ENCODE results near the gene FNTB.

The FNTB gene
- long read RNA-seq, transcript FNTB-201 (12 exons, 2,834 nt): major isoform, 40 of 45 reads
- long read RNA-seq, partial matches to known transcripts: 1 of 45 reads
- long read RNA-seq, other reads (novel, unspliced or antisense): 4 of 45 reads

- peak within 1 kb of the TSS; percentile 78 for H3K27ac ChIP-seq (replicated peaks)
- no peak for TF ChIP-seq GABPA (IDR thresholded peaks at IDR 0.05; ENCODE audit: low read depth)
- peak; percentile 53 for TF ChIP-seq CTCF (IDR thresholded peaks at IDR 0.05; ENCODE audit: insufficient read depth, low read length)
- peak; percentile 56 for TF ChIP-seq POLR2AphosphoS5 (IDR thresholded peaks at IDR 0.05; ENCODE audit: low read depth)
- no peak for TF ChIP-seq REST (IDR thresholded peaks at IDR 0.05; ENCODE audit: insufficient replicate concordance, low read depth)
- H3K4me3 ChIP-seq (replicated peaks; ENCODE audit: insufficient read depth, low read length): peak within 1 kb of the TSS; percentile 54
- no peaks in the 10 kb centered on the region for H3K27me3 ChIP-seq (ENCODE audit: insufficient read depth, poor library complexity, severe bottlenecking)
- peak; percentile 81 to 91 for DNase-seq (ENCODE audit: low read depth in 1 of 2, low spot score in 1 of 2)
Observed at GRCh38 chr14:64986648-64987437, at the start of gene FNTB. FNTB (plus strand) TSS chr14:64986895; CDS start chr14:64986954, 59 bp downstream.

GRCh38 chr14:64937171-64937820 lies 49.4 kb upstream of the FNTB start:
- Histone ChIP-seq H3K27me3 (ENCODE audit: insufficient read depth, poor library complexity, severe bottlenecking) (no peaks in the 10 kb centered on the region), H3K4me3 (replicated peaks; ENCODE audit: insufficient read depth, low read length) (no peak overlapping the region), H3K27ac (replicated peaks) (no peak overlapping the region)
- no peak for DNase-seq (ENCODE audit: low read depth in 1 of 2, low spot score in 1 of 2)
- TF ChIP-seq POLR2AphosphoS5 (IDR thresholded peaks at IDR 0.05; ENCODE audit: low read depth) (no peak), CTCF (IDR thresholded peaks at IDR 0.05; ENCODE audit: insufficient read depth, low read length) (no peak), GABPA (IDR thresholded peaks at IDR 0.05; ENCODE audit: low read depth) (no peak), REST (IDR thresholded peaks at IDR 0.05; ENCODE audit: insufficient replicate concordance, low read depth) (no peak), SPI1 (IDR thresholded peaks at IDR 0.05; ENCODE audit: borderline replicate concordance, low read depth) (no peak)

GRCh38 chr14:64937821-64938193 lies 48.9 kb upstream of the FNTB start:
- no peaks in the 10 kb centered on the region for H3K27me3 ChIP-seq (ENCODE audit: insufficient read depth, poor library complexity, severe bottlenecking)
- no peak for DNase-seq (ENCODE audit: low read depth in 1 of 2, low spot score in 1 of 2)
- TF ChIP-seq REST (IDR thresholded peaks at IDR 0.05; ENCODE audit: insufficient replicate concordance, low read depth) (no peak), SPI1 (IDR thresholded peaks at IDR 0.05; ENCODE audit: borderline replicate concordance, low read depth) (no peak), CTCF (IDR thresholded peaks at IDR 0.05; ENCODE audit: insufficient read depth, low read length) (no peak), POLR2AphosphoS5 (IDR thresholded peaks at IDR 0.05; ENCODE audit: low read depth) (no peak), GABPA (IDR thresholded peaks at IDR 0.05; ENCODE audit: low read depth) (no peak)
- H3K27ac ChIP-seq (replicated peaks): no peak overlapping the region
- no peak overlapping the region for H3K4me3 ChIP-seq (replicated peaks; ENCODE audit: insufficient read depth, low read length)

Data from HL-60 (cell line).